MCF 10A (cell line): Measurements from ENCODE around the gene TEX19. TPM values are rescaled to one million over a fixed set of nuclear protein-coding genes. Genes with fewer than 3 reads are reported as not detected.

Experiments used
- BruUV-seq: library from RNA; stranded (reverse); fragments of 400-500 nt; replicated peaks from 2 replicates; lab custom pipeline; 2021; lab: Mats Ljungman, UMichigan
- CTCF ChIA-PET: fragments of 300-600 bp; sonication (Branson Sonifier 250); formaldehyde crosslinking; extraction: SDS; loops from one replicate; lab custom pipeline; 2021; ENCODE audit warnings: antibody characterized with exemption, inconsistent platforms; lab: Yijun Ruan, JAX
- POLR2A ChIA-PET: fragments of 300-600, 350-650 bp; sonication (Branson Sonifier 250); formaldehyde crosslinking; extraction: SDS; loops from one replicate; lab custom pipeline; 2020; ENCODE audit warnings: antibody characterized with exemption, inconsistent platforms; lab: Yijun Ruan, JAX
- DNase-seq: peaks from one replicate; pipeline ENCODE4 v3.0.0-alpha.2; 2018; ENCODE audit not compliant: unreplicated experiment
- H3K27ac Mint-ChIP-seq: one replicate; pipeline ENCODE4 v1.8.0; 2022; ENCODE audit warnings: mild to moderate bottlenecking, low read depth, mixed read lengths; ENCODE audit not compliant: unreplicated experiment
- H3K27me3 Mint-ChIP-seq: one replicate; pipeline ENCODE4 v1.8.0; 2022; ENCODE audit warnings: mixed read lengths; ENCODE audit not compliant: insufficient read depth, unreplicated experiment
- H3K36me3 Mint-ChIP-seq: one replicate; pipeline ENCODE4 v1.8.0; 2022; ENCODE audit warnings: mild to moderate bottlenecking, moderate library complexity, mixed read lengths; ENCODE audit not compliant: insufficient read depth, unreplicated experiment
- H3K4me1 Mint-ChIP-seq: one replicate; pipeline ENCODE4 v1.8.0; 2022; ENCODE audit warnings: mixed read lengths; ENCODE audit not compliant: insufficient read depth, unreplicated experiment
- H3K4me3 Mint-ChIP-seq: one replicate; pipeline ENCODE4 v1.8.0; 2022; ENCODE audit warnings: mild to moderate bottlenecking, moderate library complexity, mixed read lengths; ENCODE audit not compliant: unreplicated experiment
- H3K9me3 Mint-ChIP-seq: one replicate; pipeline ENCODE4 v1.8.0; 2022; ENCODE audit warnings: mixed read lengths; ENCODE audit not compliant: unreplicated experiment
- intact Hi-C: fragments of 100-400 bp; cut with micrococcal nuclease; formaldehyde crosslinking; loops from 2 replicates; pipeline ENCODE4 v1.14.1; 2022
- total RNA-seq: library from RNA; stranded (reverse); gene quantifications from 2 replicates; pipeline ENCODE4 v1.2.3, GENCODE V29; 2022
- TF ChIP-seq, protein P1 (sequence below): fragments of 200-600 bp; IDR thresholded peaks from one replicate; pipeline ENCODE4 v1.8.0; 2022; ENCODE audit warnings: antibody characterized with exemption, mild to moderate bottlenecking; ENCODE audit not compliant: unreplicated experiment

TEX19 gene
- total RNA-seq, 1 experiment from 2014 or later: not detected

DNA sequence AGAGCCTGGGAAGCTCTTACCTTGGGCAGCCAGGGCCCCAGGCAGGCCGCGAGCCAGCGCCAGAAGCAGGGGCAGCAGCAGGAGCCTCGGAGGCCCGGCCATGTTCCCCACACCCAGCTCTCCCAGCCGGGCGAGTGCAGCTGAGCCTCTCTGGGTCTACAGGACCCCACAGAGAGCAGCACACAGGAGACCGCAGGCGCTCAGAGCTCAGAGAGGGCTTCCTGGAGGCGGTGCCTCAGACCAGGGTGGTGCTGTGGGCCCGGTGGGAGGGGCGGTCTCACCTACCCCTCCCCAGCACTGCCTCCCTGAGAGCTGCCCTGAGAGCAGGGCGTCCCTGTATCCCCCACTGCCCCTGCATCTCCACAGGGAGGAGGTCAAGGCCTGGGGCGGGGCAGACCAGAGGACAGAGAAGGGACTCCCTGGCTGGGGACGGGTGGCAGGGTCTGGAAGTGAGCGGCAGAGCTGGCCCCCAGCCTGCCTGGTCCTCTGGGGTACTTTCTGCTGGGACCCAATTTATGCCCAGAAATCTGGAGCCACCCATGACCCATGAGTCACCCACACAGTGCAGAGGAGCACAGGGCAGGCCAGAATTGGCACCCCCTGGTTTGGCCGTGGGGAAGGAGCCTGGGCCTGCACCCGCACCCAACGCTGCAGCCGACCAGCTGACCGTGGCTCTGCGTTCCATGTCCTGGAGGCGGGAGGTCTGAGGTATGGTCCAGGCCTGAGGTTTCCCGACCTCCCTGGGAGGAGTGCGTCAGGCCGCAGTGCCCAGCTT, 41.5 kb upstream of the TEX19 start, which contains the start of gene CD7:
Gene CD7, minus strand, starts transcription at position 215 of the 775 bp plus-strand sequence. Its CDS starts 113 bp downstream, at position 102.
- DNase-seq: no peak
- Mint-ChIP-seq H3K4me1 (no peaks in the 10 kb centered on the region), H3K27ac (no peak within 1 kb of the TSS), H3K4me3 (no peak within 1 kb of the TSS), H3K36me3 (no peaks in the 10 kb centered on the region), H3K27me3 (no peaks in the 10 kb centered on the region), H3K9me3 (no peaks in the 10 kb centered on the region)
- TF ChIP-seq, protein P1, sequence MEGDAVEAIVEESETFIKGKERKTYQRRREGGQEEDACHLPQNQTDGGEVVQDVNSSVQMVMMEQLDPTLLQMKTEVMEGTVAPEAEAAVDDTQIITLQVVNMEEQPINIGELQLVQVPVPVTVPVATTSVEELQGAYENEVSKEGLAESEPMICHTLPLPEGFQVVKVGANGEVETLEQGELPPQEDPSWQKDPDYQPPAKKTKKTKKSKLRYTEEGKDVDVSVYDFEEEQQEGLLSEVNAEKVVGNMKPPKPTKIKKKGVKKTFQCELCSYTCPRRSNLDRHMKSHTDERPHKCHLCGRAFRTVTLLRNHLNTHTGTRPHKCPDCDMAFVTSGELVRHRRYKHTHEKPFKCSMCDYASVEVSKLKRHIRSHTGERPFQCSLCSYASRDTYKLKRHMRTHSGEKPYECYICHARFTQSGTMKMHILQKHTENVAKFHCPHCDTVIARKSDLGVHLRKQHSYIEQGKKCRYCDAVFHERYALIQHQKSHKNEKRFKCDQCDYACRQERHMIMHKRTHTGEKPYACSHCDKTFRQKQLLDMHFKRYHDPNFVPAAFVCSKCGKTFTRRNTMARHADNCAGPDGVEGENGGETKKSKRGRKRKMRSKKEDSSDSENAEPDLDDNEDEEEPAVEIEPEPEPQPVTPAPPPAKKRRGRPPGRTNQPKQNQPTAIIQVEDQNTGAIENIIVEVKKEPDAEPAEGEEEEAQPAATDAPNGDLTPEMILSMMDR: no peak
- ChIA-PET CTCF (interaction anchor here (0.6 to 1.4 kb wide), 2 partner anchors 17 to 42 kb away, joined by 5 read pairs; no protein-coding TSS in a partner anchor), POLR2A (interaction anchor here (1.0 to 2.0 kb wide), 4 partner anchors 9 to 76 kb away, joined by 3 to 7 read pairs (median 6); no protein-coding TSS in a partner anchor)
- no TSS peak for BruUV-seq
- intact Hi-C loops: no loop called here

GRCh38 chr17:82318169-82318498, 40.9 kb upstream of the TEX19 start:
- Mint-ChIP-seq H3K4me1 (no peaks in the 10 kb centered on the region), H3K4me3 (no peak overlapping the region), H3K27me3 (no peaks in the 10 kb centered on the region), H3K27ac (no peak overlapping the region), H3K9me3 (no peaks in the 10 kb centered on the region), H3K36me3 (no peaks in the 10 kb centered on the region)
- TF ChIP-seq, protein P1: no peak
- ChIA-PET POLR2A (interaction anchor here (1.8 kb wide), 1 partner anchor 77 kb away, joined by 7 read pairs; no protein-coding TSS in a partner anchor), CTCF (interaction anchor here (1.4 kb wide), 1 partner anchor 18 kb away, joined by 5 read pairs; no protein-coding TSS in a partner anchor)
- DNase-seq: no peak
- BruUV-seq: no TSS peak
- intact Hi-C loops: no loop called here

GRCh38 chr17:82318772-82319606, 40.1 kb upstream of the TEX19 start:
- no TSS peak for BruUV-seq
- Mint-ChIP-seq H3K4me1 (no peaks in the 10 kb centered on the region), H3K4me3 (no peak overlapping the region), H3K9me3 (no peaks in the 10 kb centered on the region), H3K27ac (no peak overlapping the region), H3K36me3 (no peaks in the 10 kb centered on the region), H3K27me3 (no peaks in the 10 kb centered on the region)
- intact Hi-C loops: no loop called here
- CTCF ChIA-PET: no interaction called here
- TF ChIP-seq, protein P1: no peak
- DNase-seq: no peak
- POLR2A ChIA-PET: no interaction called here

DNA sequence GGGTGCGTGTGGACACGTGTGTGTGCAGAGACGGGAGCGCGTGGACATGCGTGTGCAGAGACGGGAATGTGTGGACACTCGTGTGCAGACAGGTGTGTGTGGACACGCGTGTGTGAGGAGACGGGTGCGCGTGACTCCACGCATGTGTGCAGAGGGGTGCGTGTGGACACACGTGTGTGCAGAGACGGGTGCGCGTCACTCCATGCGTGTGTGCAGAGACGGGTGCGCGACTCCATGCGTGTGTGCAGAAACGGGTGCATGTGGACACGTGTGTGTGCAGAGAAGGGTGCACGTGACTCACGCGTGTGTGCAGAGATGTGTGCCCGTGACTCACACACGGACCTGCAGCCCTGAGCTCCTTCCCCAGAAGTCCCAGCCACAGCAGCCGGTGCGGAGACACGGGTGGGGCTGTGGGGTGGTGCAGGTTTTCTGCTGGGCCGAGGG, 39.4 kb upstream of the TEX19 start:
- ChIA-PET POLR2A (interaction anchor here (1.5 kb wide), 1 partner anchor 14 kb away, joined by 4 read pairs; the partner anchor contains the start of gene SECTM1), CTCF (no interaction called here)
- Mint-ChIP-seq H3K9me3 (no peaks in the 10 kb centered on the region), H3K27ac (no peak overlapping the region), H3K36me3 (no peaks in the 10 kb centered on the region), H3K4me3 (no peak overlapping the region), H3K27me3 (no peaks in the 10 kb centered on the region), H3K4me1 (no peaks in the 10 kb centered on the region)
- DNase-seq: no peak
- BruUV-seq: no TSS peak
- TF ChIP-seq, protein P1: no peak
- intact Hi-C loops: loop anchor here (5.0 kb wide), 1 partner anchor 77 kb away; no protein-coding TSS in a partner anchor
